Hepatocyte (in vitro differentiated cells): ENCODE measurements around the gene HASPIN.

ENCODE experiments used
- CTCF ChIP-seq: fragments of 200-600 bp; sonication (generic); IDR thresholded peaks from 2 replicates; pipeline ENCODE4 v1.5.1; 2016; ENCODE audit warnings: antibody characterized with exemption, mild to moderate bottlenecking; ENCODE audit not compliant: poor library complexity
- EZH2phosphoT487 ChIP-seq: fragments of 200-600 bp; sonication (generic); IDR thresholded peaks from one replicate; pipeline ENCODE4 v1.6.1; 2018; ENCODE audit warnings: antibody characterized with exemption, mild to moderate bottlenecking, low read depth, moderate library complexity; ENCODE audit not compliant: unreplicated experiment, severe bottlenecking

- no peak for TF ChIP-seq CTCF
- no peak for TF ChIP-seq EZH2phosphoT487
These were observed 44.7 kb upstream of the HASPIN start for GRCh38 chr17:3678821-3679530.
